Measurements from ENCODE around the gene RAB41. TPM values are rescaled to one million over a fixed set of nuclear protein-coding genes. Genes with fewer than 3 reads are reported as not detected.

The RAB41 gene
- total and polyA plus RNA-seq, 4 donors: not detected

- ATAC-seq (ENCODE audit: insufficient read depth, low FRiP score): no peak
- TF ChIP-seq CTCF (IDR thresholded peaks at IDR 0.05; ENCODE audit: control extremely low read depth, extremely low read depth): no peak
- no peak for DNase-seq
- H3K27ac ChIP-seq (ENCODE audit: low read depth in 1 of 2, low read length in 1 of 2): no peak overlapping the region
- no peaks in the 10 kb centered on the region for H3K9me3 ChIP-seq (ENCODE audit: control insufficient read depth in 4 of 4, insufficient read depth in 3 of 4, low read length in 3 of 4)
- H3K4me3 ChIP-seq: no peak overlapping the region
- 52 to 68% methylated on average over 2 of the region's 2 CpGs for WGBS, 2 donors
- no peaks in the 10 kb centered on the region for H3K27me3 ChIP-seq (ENCODE audit: control insufficient read depth in 3 of 3, insufficient read depth in 3 of 3, low read length in 2 of 3)
- H3K9ac ChIP-seq (ENCODE audit: insufficient read depth in 1 of 2, low read length in 2 of 2): no peak overlapping the region
- H3K36me3 ChIP-seq (ENCODE audit: control insufficient read depth in 4 of 4, insufficient read depth in 4 of 4, low read length in 4 of 4): no peaks in the 10 kb centered on the region
- no peaks in the 10 kb centered on the region for H3K4me1 ChIP-seq (ENCODE audit: control insufficient read depth in 5 of 5, insufficient read depth in 5 of 5, low read length in 5 of 5)
Observed at GRCh38 chrX:70252491-70252890, 29.5 kb upstream of the RAB41 start.

GRCh38 chrX:70253377-70254062 lies 28.5 kb upstream of the RAB41 start:
- WGBS, 2 donors: 69 to 87% methylated on average over 3 of the region's 3 CpGs
- H3K27ac ChIP-seq (ENCODE audit: low read depth in 1 of 2, low read length in 1 of 2): no peak overlapping the region
- no peak for DNase-seq
- no peak for TF ChIP-seq CTCF (IDR thresholded peaks at IDR 0.05; ENCODE audit: control extremely low read depth, extremely low read depth)
- H3K4me1 ChIP-seq (ENCODE audit: control insufficient read depth in 5 of 5, insufficient read depth in 5 of 5, low read length in 5 of 5): no peaks in the 10 kb centered on the region
- H3K9ac ChIP-seq (ENCODE audit: insufficient read depth in 1 of 2, low read length in 2 of 2): no peak overlapping the region
- no peaks in the 10 kb centered on the region for H3K36me3 ChIP-seq (ENCODE audit: control insufficient read depth in 4 of 4, insufficient read depth in 4 of 4, low read length in 4 of 4)
- H3K27me3 ChIP-seq (ENCODE audit: control insufficient read depth in 3 of 3, insufficient read depth in 3 of 3, low read length in 2 of 3): no peaks in the 10 kb centered on the region
- no peaks in the 10 kb centered on the region for H3K9me3 ChIP-seq (ENCODE audit: control insufficient read depth in 4 of 4, insufficient read depth in 3 of 4, low read length in 3 of 4)
- ATAC-seq (ENCODE audit: insufficient read depth, low FRiP score): no peak
- H3K4me3 ChIP-seq: no peak overlapping the region

DNA sequence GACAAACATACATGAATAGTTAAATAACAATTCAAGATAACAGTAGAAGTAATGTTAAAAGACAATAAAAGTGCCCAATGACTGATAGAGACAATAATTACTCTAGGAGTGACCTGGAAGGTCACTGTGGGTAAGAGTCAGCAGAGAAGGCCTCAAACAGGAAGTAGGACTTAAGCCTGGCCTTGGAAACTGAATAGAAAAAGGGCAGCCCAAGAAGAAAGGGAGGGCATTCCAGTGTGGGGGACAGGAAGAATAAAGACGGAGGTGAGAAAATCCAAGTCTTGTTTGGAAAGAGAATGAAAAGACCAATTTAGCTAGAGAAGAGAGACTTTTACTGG lies 27.9 kb upstream of the RAB41 start:
- no peak for ATAC-seq (ENCODE audit: insufficient read depth, low FRiP score)
- 64 to 93% methylated on average over 1 of the region's 1 CpG for WGBS, 2 donors
- Histone ChIP-seq H3K9me3 (ENCODE audit: control insufficient read depth in 4 of 4, insufficient read depth in 3 of 4, low read length in 3 of 4) (no peaks in the 10 kb centered on the region), H3K4me3 (no peak overlapping the region), H3K27ac (ENCODE audit: low read depth in 1 of 2, low read length in 1 of 2) (no peak overlapping the region), H3K4me1 (ENCODE audit: control insufficient read depth in 5 of 5, insufficient read depth in 5 of 5, low read length in 5 of 5) (no peaks in the 10 kb centered on the region), H3K36me3 (ENCODE audit: control insufficient read depth in 4 of 4, insufficient read depth in 4 of 4, low read length in 4 of 4) (peaks cover 0 to 2% (median 0%) of the 10 kb centered on the region in 4 donors), H3K27me3 (ENCODE audit: control insufficient read depth in 3 of 3, insufficient read depth in 3 of 3, low read length in 2 of 3) (no peaks in the 10 kb centered on the region), H3K9ac (ENCODE audit: insufficient read depth in 1 of 2, low read length in 2 of 2) (no peak overlapping the region)
- no peak for DNase-seq
- no peak for TF ChIP-seq CTCF (IDR thresholded peaks at IDR 0.05; ENCODE audit: control extremely low read depth, extremely low read depth)

DNA sequence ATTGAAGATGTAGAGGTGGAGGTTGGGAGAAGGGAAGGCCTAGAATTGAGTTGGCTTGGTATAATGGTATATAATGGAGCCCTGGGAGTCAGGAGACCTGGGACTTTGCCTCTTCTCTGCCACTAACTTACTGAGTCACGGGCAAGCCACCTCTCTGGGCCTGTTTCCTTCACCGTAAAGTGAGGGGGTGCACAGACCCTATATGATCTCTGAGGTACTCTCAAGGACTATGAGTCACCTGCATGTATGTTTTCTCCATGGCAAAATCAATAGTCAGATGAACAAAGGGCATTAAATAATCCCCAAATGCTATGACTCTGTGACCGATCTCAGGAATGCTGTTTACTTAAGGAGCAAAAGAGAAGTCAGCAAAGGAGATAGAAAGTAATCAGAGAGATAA lies 27.1 kb upstream of the RAB41 start:
- TF ChIP-seq CTCF (IDR thresholded peaks at IDR 0.05; ENCODE audit: control extremely low read depth, extremely low read depth): no peak
- no peak overlapping the region for H3K4me3 ChIP-seq
- H3K36me3 ChIP-seq (ENCODE audit: control insufficient read depth in 4 of 4, insufficient read depth in 4 of 4, low read length in 4 of 4): peaks cover 0 to 2% (median 0%) of the 10 kb centered on the region in 4 donors
- WGBS, 2 donors: 88 to 93% methylated on average over 3 of the region's 3 CpGs
- no peaks in the 10 kb centered on the region for H3K27me3 ChIP-seq (ENCODE audit: control insufficient read depth in 3 of 3, insufficient read depth in 3 of 3, low read length in 2 of 3)
- DNase-seq: no peak
- peaks cover 0 to under 1% (median 0%) of the 10 kb centered on the region in 4 donors for H3K9me3 ChIP-seq (ENCODE audit: control insufficient read depth in 4 of 4, insufficient read depth in 3 of 4, low read length in 3 of 4)
- H3K27ac ChIP-seq (ENCODE audit: low read depth in 1 of 2, low read length in 1 of 2): no peak overlapping the region
- H3K9ac ChIP-seq (ENCODE audit: insufficient read depth in 1 of 2, low read length in 2 of 2): no peak overlapping the region
- no peaks in the 10 kb centered on the region for H3K4me1 ChIP-seq (ENCODE audit: control insufficient read depth in 5 of 5, insufficient read depth in 5 of 5, low read length in 5 of 5)
- no peak for ATAC-seq (ENCODE audit: insufficient read depth, low FRiP score)
